ENCODE data around the gene DHDH. TPM values are rescaled to one million over a fixed set of nuclear protein-coding genes. Genes with fewer than 3 reads are reported as not detected.

The DHDH gene
- total and polyA plus RNA-seq, 2 of the 13 experiments (the other 11 are each of a cell fraction or from before 2014, with no cell fraction given), result 0.13 to 0.91 TPM

DNA sequence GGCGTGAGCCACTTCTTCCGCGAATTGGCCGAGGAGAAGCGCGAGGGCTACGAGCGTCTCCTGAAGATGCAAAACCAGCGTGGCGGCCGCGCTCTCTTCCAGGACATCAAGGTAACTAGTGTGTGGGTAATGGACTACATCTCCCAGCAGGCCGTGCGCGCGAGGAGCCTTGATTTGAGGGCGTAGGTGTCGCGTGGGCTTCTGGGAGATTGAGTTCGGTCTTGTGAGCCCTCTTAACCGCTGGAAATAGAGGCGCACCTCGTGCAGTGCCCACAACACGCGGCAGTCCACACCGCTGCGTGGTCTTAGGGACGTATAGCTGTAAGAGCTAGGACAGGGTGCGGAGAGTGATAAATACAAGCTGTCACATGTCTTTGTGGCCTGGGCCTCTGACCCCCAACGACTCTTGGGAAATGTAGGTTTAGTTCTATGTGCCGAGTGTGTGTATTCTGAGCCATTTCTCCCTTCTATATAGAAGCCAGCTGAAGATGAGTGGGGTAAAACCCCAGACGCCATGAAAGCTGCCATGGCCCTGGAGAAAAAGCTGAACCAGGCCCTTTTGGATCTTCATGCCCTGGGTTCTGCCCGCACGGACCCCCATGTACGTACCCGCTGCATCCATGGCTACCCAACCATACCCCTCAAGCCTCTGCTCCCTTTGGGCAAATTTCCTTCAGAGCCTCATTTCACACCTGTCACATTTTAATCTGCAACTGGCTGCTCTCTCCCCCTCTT, 32.5 kb downstream of the DHDH start (continued):
- no peak for TF ChIP-seq ZNF326 (CRISPR knock-in tag; IDR thresholded peaks at IDR 0.05; ENCODE audit: borderline replicate concordance)
- TF ChIP-seq ZC3H4 (CRISPR knock-in tag; IDR thresholded peaks at IDR 0.05; ENCODE audit: borderline replicate concordance), result peak; percentile 74; the same call in 1 of the 2 replicates
- no peak for TF ChIP-seq MAZ (IDR thresholded peaks at IDR 0.05; ENCODE audit: borderline replicate concordance, low read depth, low read length)
- TF ChIP-seq MAZ (CRISPR knock-in tag; IDR thresholded peaks at IDR 0.05; ENCODE audit: low read depth), result no peak
- no peak for TF ChIP-seq IKZF1 (IDR thresholded peaks at IDR 0.05)
- TF ChIP-seq RBAK (CRISPR knock-in tag; IDR thresholded peaks at IDR 0.05), result no peak
- TF ChIP-seq GZF1 (CRISPR knock-in tag; IDR thresholded peaks at IDR 0.05), result no peak
- peak; percentile 65 for TF ChIP-seq KDM5A (IDR thresholded peaks at IDR 0.05; ENCODE audit: borderline replicate concordance, low read length)
- no peak for TF ChIP-seq NCOR1 (IDR thresholded peaks at IDR 0.05; ENCODE audit: borderline replicate concordance, low read length)
- TF ChIP-seq KLF15 (CRISPR knock-in tag; IDR thresholded peaks at IDR 0.05; ENCODE audit: borderline replicate concordance), result no peak
- no peak; the same call in 1 of the 2 replicates for TF ChIP-seq SAP130 (CRISPR knock-in tag; IDR thresholded peaks at IDR 0.05; ENCODE audit: low read depth)
- TF ChIP-seq, protein P1, sequence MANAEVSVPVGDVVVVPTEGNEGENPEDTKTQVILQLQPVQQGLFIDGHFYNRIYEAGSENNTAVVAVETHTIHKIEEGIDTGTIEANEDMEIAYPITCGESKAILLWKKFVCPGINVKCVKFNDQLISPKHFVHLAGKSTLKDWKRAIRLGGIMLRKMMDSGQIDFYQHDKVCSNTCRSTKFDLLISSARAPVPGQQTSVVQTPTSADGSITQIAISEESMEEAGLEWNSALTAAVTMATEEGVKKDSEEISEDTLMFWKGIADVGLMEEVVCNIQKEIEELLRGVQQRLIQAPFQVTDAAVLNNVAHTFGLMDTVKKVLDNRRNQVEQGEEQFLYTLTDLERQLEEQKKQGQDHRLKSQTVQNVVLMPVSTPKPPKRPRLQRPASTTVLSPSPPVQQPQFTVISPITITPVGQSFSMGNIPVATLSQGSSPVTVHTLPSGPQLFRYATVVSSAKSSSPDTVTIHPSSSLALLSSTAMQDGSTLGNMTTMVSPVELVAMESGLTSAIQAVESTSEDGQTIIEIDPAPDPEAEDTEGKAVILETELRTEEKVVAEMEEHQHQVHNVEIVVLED (CRISPR knock-in tag; IDR thresholded peaks at IDR 0.05; ENCODE audit: borderline replicate concordance), result peak; percentile 42; the same call in 1 of the 2 replicates
- TF ChIP-seq EZH2 (conservative IDR thresholded peaks at IDR 0.05; ENCODE audit: low read depth, low read length), result no peak
- TF ChIP-seq, protein P2, sequence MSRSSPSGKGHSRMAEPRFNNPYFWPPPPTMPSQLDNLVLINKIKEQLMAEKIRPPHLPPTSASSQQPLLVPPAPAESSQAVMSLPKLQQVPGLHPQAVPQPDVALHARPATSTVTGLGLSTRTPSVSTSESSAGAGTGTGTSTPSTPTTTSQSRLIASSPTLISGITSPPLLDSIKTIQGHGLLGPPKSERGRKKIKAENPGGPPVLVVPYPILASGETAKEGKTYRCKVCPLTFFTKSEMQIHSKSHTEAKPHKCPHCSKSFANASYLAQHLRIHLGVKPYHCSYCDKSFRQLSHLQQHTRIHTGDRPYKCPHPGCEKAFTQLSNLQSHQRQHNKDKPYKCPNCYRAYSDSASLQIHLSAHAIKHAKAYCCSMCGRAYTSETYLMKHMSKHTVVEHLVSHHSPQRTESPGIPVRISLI (CRISPR knock-in tag; IDR thresholded peaks at IDR 0.05; ENCODE audit: borderline replicate concordance), result no peak
- TF ChIP-seq, protein P3, sequence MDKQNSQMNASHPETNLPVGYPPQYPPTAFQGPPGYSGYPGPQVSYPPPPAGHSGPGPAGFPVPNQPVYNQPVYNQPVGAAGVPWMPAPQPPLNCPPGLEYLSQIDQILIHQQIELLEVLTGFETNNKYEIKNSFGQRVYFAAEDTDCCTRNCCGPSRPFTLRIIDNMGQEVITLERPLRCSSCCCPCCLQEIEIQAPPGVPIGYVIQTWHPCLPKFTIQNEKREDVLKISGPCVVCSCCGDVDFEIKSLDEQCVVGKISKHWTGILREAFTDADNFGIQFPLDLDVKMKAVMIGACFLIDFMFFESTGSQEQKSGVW (CRISPR knock-in tag; IDR thresholded peaks at IDR 0.05; ENCODE audit: borderline replicate concordance), result no peak
- TF ChIP-seq, protein P4, sequence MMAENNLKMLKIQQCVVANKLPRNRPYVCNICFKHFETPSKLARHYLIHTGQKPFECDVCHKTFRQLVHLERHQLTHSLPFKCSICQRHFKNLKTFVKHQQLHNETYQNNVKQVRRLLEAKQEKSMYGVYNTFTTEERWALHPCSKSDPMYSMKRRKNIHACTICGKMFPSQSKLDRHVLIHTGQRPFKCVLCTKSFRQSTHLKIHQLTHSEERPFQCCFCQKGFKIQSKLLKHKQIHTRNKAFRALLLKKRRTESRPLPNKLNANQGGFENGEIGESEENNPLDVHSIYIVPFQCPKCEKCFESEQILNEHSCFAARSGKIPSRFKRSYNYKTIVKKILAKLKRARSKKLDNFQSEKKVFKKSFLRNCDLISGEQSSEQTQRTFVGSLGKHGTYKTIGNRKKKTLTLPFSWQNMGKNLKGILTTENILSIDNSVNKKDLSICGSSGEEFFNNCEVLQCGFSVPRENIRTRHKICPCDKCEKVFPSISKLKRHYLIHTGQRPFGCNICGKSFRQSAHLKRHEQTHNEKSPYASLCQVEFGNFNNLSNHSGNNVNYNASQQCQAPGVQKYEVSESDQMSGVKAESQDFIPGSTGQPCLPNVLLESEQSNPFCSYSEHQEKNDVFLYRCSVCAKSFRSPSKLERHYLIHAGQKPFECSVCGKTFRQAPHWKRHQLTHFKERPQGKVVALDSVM (CRISPR knock-in tag; IDR thresholded peaks at IDR 0.05), result no peak
- TF ChIP-seq, protein P5, sequence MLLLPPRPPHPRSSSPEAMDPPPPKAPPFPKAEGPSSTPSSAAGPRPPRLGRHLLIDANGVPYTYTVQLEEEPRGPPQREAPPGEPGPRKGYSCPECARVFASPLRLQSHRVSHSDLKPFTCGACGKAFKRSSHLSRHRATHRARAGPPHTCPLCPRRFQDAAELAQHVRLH (CRISPR knock-in tag; IDR thresholded peaks at IDR 0.05; ENCODE audit: borderline replicate concordance, low read depth), result no peak
- TF ChIP-seq SOX5 (CRISPR knock-in tag; IDR thresholded peaks at IDR 0.05; ENCODE audit: borderline replicate concordance), result no peak
- TF ChIP-seq MEIS2 (CRISPR knock-in tag; IDR thresholded peaks at IDR 0.05), result no peak
- TF ChIP-seq GFI1 (CRISPR knock-in tag; IDR thresholded peaks at IDR 0.05; ENCODE audit: borderline replicate concordance), result 0 out of 2 replicates have a peak, but pooled peaks have one; percentile 29
- TF ChIP-seq SUZ12 (IDR thresholded peaks at IDR 0.05; ENCODE audit: low read depth, low read length), result peak; percentile 82
- TF ChIP-seq HCFC1 (IDR thresholded peaks at IDR 0.05; ENCODE audit: low read depth, low read length), result peak; percentile 83
- TF ChIP-seq ZNF296 (CRISPR knock-in tag; conservative IDR thresholded peaks at IDR 0.05), result no peak
- TF ChIP-seq ZNF225 (CRISPR knock-in tag; IDR thresholded peaks at IDR 0.05), result no peak; the same call in 1 of the 2 replicates
- TF ChIP-seq PRMT3 (CRISPR knock-in tag; IDR thresholded peaks at IDR 0.05; ENCODE audit: borderline replicate concordance, low read depth), result 0 out of 2 replicates have a peak, but pooled peaks have one; percentile 21
